Right ventricle myocardium superior (tissue), 1 donor: ENCODE data around the gene YTHDF1. TPM values are rescaled to one million over a fixed set of nuclear protein-coding genes. Genes with fewer than 3 reads are reported as not detected.

Experiments used
- ATAC-seq: fragments of 200-7000 bp; cut with Tn5 transposase; one replicate; pipeline ENCODE4 v1.9.1; 2020; ENCODE audit warnings: mild to moderate bottlenecking; ENCODE audit not compliant: poor library complexity
- DNase-seq: peaks from one replicate; pipeline ENCODE4 v3.0.0-alpha.2; 2020
- intact Hi-C: fragments of 100-400 bp; cut with DNase I; formaldehyde crosslinking; loops from one replicate; pipeline ENCODE4 v1.11.2; 2022
- long read RNA-seq: library from polyadenylated mRNA; unstranded; transcript quantifications from one replicate; pipeline ENCODE4 v2.0.0, GENCODE V29; 2021
- total RNA-seq: library from RNA; stranded (reverse); fragmentation: NEBNext Ultra II Directional; extraction: Animal tissue kit (Norgen Biotek cat#: 25700); gene quantifications from one replicate; pipeline ENCODE4 v1.2.1, GENCODE V29; 2021
- donor health status: DM: no; HTN: yes; CAD: no; lungs with severe emphysema.

YTHDF1 gene
- 21.1 TPM for total RNA-seq
- long read RNA-seq, transcript YTHDF1-202 (5 exons, 3,301 nt): major isoform, 63 of 100 reads
- long read RNA-seq, partial matches to known transcripts: 30 of 100 reads
- long read RNA-seq, other reads (novel, unspliced or antisense): 7 of 100 reads

GRCh38 chr20:63216041-63216848, at the start of gene YTHDF1:
Gene YTHDF1, minus strand, starts transcription at chr20:63216131. Its CDS starts 239 bp downstream, at chr20:63215892.
- ATAC-seq (peak; percentile 98), DNase-seq (peak; percentile 98)
- intact Hi-C loops: no loop called here

DNA sequence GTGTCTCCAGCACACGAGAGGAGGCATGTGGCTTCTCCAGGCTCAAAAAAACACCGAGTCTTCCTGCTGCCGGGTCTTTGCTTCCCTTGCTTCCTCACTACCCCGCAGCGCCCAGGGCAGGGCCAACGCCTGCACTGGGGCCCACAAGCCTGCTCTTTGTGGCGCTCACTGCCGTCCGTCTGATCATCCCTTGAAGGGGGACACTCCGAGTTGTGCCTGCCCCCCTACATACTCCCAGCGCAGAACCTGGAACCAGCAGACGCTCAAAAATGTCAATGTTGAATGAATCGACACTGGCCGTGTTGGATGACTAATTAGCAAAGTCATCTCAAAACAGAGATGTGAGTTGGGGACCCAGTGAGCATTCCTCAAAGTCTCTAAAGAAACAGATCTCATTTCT, 48.6 kb upstream of the YTHDF1 start:
- ATAC-seq (no peak), DNase-seq (no peak)
- intact Hi-C loops: no loop called here

DNA sequence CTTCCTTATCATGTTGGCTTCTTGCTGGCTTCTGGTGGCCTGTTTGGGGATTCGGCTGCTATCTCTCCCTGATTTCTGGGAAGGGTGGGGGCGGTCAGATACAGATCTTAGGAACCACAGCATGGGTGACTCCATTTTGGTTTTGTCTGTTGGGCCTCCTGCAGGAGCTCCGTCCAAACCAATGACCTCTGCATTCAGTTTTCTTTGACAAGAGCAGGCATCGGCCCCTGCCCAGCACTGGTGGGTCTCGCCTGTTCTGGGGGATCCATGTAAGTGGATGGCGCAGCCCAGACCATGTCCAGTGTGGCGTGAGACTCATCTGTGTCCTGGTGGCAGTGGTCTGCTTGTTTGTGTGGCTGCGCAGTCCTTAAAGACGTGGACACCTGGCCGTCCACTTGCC, 48.1 kb upstream of the YTHDF1 start:
- intact Hi-C loops: no loop called here
- ATAC-seq (no peak), DNase-seq (no peak)

DNA sequence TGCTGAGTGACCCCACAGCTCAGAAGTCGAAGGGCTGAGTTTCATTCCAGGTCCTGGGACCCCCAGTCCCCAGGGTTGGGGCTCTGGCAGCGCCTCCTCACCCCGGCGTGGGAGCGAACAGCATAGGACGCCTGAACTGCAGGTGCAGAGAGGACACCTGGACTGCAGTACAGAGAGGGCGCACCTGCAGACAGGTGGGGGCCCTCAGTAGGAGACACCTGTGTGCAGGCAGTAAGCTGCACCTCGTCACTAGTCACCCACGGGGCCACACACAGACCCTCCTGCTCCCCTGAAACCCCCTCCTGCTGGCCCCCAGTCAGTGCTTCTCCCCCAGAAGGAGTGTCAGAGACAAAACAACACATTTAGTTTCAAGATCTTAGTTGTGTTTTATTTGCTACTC, 46.9 kb upstream of the YTHDF1 start:
- DNase-seq (no peak), ATAC-seq (no peak)
- intact Hi-C loops: no loop called here

DNA sequence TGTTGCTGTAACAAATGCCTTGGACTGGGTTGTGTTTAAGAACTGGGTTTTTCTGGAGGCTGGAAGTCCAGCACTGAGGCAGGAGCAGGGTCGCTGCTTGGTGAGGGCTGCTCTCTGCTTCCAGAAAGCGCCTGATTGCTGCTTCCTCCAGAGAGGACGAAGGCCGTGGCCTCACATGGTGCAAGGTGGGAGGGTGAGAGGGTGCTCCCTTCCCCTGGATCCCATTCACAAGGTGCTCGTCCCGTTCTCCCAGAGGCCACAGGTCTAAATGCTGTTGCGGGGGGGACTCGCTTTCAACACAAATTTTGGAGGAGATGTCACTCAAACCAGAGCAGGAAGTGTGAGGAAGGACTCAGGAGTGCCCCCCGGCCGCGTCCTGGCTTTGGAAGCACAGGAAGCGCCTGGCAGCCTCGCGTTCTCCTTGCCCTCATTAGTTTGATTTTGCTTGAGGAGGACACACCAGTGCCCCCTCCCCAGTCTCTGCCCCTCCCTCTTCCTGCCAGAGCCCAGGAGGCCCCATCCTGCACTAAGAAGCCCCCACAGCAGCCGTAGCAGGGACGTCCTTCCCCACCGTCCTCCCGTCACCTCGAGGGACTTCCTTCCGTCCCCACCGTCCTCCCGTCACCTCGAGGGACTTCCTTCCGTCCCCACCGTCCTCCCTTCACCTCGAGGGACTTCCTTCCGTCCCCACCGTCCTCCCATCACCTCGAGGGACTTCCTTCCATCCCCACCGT, 46.0 kb upstream of the YTHDF1 start:
- no peak for ATAC-seq
- no peak for DNase-seq
- intact Hi-C loops: no loop called here

DNA sequence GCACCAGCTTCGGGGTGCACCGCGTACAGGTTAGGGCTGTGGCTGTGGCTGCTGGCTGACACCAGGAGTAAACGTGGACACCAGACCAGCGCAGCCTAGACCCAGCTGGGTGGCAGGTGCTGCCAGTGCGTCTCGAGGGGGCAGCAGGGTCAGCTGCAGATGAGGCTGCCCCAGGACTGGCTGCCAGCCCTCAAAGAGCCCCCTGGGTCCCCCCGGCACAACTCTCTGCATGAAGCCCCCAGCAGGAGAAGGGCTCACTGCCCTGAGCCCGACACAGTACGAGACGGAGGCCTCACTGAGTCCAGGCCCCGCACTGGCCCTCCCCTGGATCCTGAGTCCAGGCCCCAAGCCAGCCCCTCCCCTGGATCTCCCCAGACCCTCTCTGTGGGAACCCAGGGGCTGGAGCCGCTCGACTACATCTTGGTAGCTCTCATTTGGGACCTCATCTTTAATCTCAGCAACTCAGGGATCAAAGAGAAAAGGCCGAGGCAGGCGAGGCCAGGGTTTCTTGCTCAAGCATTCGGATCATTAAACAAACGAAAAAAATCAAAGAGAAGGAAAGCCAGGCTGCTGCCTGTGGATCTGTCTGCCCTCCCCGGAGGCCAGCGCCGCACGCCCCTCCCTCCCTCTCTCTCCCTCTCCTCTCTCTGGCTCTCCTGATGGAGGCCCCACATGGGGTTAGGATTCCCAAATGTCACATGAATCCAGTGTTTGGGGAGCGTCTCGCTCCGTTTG, 45.3 kb upstream of the YTHDF1 start:
- DNase-seq (no peak), ATAC-seq (no peak)
- intact Hi-C loops: no loop called here

- no peak for DNase-seq
- intact Hi-C loops: no loop called here
- ATAC-seq: no peak
Observed at GRCh38 chr20:63260521-63260920, 44.6 kb upstream of the YTHDF1 start.

DNA sequence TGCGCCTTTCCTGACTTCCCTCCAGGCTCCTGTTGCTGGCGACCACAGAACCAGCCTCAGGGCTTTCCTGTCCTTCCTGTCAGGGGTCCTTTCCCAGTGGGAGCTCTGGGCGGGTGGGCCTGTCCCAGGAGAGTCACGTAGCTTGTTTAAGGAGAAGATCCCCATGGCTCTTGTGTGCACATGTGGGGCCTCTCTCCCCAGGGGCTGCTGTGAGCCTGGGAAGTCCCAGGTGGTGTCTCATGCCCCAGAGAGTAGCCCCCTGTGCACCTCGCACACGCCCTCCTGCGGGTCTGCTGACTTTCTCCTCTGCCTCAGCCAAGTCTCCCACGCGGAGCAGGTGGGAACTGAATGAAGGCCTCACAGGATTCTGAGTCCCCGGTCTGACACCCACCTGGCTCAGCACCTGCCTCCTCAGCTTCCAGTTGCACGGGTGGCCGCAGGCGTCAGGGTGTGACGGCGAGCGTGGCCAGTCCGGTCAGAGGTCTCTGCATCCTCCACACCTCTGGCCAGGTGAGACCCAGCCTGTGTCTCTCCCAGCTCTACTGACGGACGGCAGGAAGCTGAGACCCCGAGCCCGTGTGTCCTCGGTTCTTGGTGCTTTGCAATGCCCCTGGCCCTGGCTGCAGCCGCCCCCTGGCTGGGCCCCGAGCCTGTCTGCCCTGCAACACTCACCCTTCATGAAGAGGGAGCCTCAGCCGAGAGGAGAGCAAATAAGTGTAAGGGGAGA, 44.0 kb upstream of the YTHDF1 start:
- no peak for DNase-seq
- no peak for ATAC-seq
- intact Hi-C loops: no loop called here

GRCh38 chr20:63258781-63259180, 42.9 kb upstream of the YTHDF1 start:
- ATAC-seq (no peak), DNase-seq (no peak)
- intact Hi-C loops: no loop called here

DNA sequence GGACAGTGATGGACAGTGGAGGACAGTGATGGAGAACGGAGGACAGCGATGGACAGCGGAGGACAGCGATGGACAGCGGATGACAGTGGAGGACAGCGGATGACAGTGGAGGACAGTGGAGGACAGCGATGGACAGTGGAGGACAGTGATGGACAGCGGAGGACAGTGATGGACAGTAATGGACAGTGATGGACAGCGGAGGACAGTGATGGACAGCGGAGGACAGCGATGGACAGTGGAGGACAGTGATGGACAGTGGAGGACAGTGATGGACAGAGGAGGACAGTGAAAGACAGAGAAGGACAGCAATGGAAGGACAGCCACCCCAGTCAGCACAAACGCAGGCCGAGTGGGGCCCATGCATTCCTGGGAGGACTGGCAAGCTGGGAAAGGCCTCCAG, 41.7 kb upstream of the YTHDF1 start:
- intact Hi-C loops: no loop called here
- no peak for ATAC-seq

DNA sequence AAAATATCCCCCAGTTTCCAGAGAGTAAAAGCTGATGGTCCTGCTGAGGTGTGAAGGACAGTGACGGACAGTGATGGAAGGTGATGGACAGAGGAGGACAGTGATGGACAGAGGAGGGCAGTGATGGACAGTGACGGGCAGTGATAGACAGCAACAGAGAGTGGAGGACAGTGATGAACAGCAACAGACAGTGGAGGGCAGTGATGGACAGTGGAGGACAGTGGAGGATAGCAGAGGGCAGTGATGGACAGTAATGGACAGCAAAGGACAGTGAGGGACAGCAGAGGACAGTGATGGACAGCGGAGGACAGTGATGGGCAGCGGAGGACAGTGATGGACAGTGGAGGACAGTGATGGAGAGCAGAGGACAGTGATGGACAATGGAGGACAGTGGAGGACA, 41.0 kb upstream of the YTHDF1 start:
- intact Hi-C loops: no loop called here
- no peak for ATAC-seq
- DNase-seq: no peak

More for the DNA sequence above, 41.7 kb upstream of the YTHDF1 start:
- no peak for DNase-seq

DNA sequence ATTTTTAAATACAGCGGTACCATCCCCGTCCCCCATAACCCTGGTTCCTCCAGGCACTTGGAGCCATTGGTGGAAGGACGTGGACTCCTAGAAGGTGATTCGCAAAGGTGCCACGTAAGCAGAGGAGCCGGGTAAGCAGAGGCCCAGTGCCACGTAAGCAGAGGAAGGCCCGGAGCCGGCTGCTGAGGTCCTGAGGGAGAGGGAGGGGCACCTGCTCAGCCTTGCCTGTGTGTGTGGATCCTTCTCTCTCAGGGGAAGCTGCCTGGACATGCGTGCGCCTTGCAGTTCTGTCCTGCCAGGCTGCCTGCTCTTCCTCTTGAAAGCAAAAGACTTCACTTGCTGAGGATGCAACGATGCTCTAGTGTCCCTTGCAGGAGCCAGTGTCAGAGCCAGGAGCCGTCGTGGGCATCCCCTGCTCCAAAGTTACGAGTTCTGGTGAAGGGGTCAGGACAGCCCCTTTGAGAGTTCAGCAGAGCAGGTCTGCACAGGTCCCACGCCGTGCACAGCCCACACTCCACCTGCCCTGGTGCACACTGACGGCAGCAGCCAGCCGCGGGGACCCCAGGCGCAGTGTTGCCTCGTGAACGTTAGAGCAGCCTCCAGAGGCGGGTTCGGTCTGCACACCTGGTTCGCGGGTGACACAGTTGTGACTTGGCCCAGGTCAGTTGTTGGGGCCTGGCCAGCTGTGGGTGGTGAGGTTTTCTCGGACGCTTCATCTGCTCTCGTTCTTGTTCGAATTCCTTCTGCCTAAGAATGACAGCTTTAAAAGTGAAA, 40.2 kb upstream of the YTHDF1 start:
- DNase-seq: no peak
- no peak for ATAC-seq
- intact Hi-C loops: no loop called here

DNA sequence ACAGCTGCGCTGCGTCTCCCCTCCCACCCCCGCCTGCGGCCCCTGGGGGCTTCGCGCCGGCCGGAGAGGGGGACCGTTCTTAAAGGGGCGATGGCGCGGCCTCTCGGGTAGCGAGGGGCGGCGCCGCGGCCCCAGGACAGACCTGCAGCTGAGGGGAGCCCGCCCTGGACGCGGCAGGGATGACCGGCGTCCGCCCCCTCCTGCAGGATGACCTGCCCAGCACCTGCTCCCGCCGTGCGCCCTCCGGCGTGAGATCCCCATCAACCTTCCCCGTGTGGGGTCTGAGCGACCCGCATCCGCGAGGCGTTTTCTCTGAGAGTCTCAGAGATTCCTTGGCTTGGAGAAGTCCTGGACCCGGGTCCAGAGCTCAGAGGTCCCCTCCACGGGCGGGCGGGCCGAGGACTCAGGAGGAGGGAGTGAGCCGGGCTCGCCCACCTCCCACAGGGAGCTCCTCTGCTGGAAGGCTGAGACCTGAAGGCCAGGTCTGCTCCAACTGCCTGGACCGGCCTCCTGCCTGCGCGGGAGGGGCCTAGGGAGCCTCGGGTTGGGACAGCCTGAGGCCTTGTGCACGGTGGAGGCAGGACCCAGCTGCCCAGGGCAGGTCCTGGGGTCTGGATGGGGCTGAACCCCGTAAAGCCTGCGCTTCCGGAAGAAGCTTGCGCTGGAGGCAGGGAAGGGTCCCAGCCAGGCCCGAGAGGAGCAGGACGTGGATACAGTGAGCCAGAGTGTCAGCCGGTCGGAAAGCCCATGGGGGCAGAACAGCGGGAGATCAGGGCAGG, 38.9 kb upstream of the YTHDF1 start:
- intact Hi-C loops: no loop called here
- DNase-seq: no peak
- no peak for ATAC-seq

DNA sequence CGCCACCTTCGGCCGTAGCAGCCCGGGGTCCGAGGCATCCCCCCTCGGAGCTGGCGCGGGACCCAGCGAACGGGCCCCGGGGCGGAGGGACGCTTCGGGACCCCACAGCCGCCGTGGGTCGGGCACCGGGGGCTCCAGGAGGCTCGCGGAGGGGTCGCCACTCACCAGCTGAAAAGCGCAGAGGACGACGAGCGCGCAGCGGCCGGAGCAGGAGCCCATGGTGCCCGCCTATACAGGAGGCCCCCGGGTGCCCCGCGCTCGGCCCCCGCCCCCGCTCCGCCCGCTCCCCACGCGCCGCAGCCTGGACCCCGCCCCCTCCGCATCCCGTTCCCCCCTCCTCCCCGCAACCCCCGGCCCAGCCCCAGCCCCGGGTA, 38.3 kb upstream of the YTHDF1 start, which contains the start of gene NKAIN4:
NKAIN4 (minus strand) TSS at position 232 of the 374 bp plus-strand sequence; CDS start at position 219, 13 bp downstream.
- intact Hi-C loops: no loop called here
- DNase-seq (no peak), ATAC-seq (no peak)

DNA sequence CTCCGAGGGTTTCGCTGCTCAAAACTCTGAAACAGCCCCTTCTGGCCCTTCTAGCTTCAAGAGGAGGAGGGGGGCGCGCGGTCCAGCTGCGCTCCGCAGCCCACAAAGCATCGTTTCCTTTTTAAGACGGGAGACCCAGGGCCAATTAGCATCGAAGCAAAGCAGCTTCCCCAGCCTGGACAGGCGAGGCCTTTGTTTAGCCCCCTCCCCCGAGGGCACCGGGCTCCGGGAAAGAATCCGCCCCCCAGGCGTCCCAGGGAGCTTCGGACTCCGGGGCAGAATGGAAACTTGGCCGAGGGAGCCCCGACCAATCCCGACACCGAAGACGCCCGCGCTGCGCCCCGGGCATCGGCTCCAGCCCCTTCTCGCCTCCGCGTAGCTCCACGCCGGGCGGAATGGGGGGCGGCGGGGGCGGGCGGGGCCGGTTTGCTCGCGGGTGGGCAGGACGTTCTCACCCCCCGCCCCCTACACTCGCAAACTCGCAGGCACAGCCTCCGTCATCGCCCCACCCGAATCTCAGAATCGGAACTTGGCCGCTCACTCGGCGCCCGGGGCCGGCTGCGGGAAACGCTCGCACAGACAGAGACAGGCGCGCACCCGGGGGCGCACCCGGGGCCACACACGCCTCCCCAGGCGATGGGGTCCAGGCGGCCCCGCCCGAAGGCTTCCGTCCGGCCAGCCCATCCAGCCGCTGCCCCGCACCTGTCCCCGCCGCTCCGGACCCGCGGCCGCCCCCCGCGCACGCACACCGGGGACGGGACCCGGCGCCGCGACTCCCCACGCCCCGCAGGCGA, 37.7 kb upstream of the YTHDF1 start:
- DNase-seq (no peak), ATAC-seq (no peak)
- intact Hi-C loops: no loop called here

GRCh38 chr20:63253065-63253437, 37.1 kb upstream of the YTHDF1 start:
- intact Hi-C loops: no loop called here
- no peak for ATAC-seq
- DNase-seq: no peak
